Suprapubic skin (tissue), 4 donors: ENCODE results near the gene EIF4E1B. TPM values are rescaled to one million over a fixed set of nuclear protein-coding genes. Genes with fewer than 3 reads are reported as not detected.

Experiments used
- DNase-seq, 2 donors: peaks; one replicate each; pipeline ENCODE4 v3.0.0-alpha.2; 2019; ENCODE audit warnings: low spot score in 2 of 2
- H3K27ac ChIP-seq: fragments of 200-600 bp; sonication (generic); one replicate; pipeline ENCODE4 v1.5.1; 2019
- H3K27me3 ChIP-seq: fragments of 200-600 bp; sonication (generic); one replicate; pipeline ENCODE4 v1.5.1; 2019
- H3K36me3 ChIP-seq: fragments of 200-600 bp; sonication (generic); one replicate; pipeline ENCODE4 v1.5.1; 2019
- H3K4me1 ChIP-seq: fragments of 200-600 bp; sonication (generic); one replicate; pipeline ENCODE4 v1.5.1; 2019
- H3K4me3 ChIP-seq: fragments of 200-600 bp; sonication (generic); one replicate; pipeline ENCODE4 v1.5.1; 2019; ENCODE audit warnings: mild to moderate bottlenecking
- H3K9me3 ChIP-seq: fragments of 200-600 bp; sonication (generic); one replicate; pipeline ENCODE4 v1.5.1; 2019
- EP300 ChIP-seq: sonication (generic); formaldehyde crosslinking; IDR thresholded peaks from one replicate; pipeline ENCODE4 v1.6.1; 2017; ENCODE audit warnings: antibody characterized with exemption
- POLR2A ChIP-seq, 2 donors: fragments of 450-650 bp; IDR thresholded peaks; one replicate each; pipeline ENCODE4 v1.6.1; 2017; ENCODE audit warnings: antibody characterized with exemption in 2 of 2, mild to moderate bottlenecking in 2 of 2, moderate library complexity in 2 of 2
- POLR2AphosphoS5 ChIP-seq, 3 donors: sonication (generic); formaldehyde crosslinking; IDR thresholded peaks; one replicate each; pipeline ENCODE4 v1.6.1; 2017; ENCODE audit warnings: antibody characterized with exemption in 3 of 3
- WGBS: methylation state at CpG from one replicate; pipeline ENCODE4 v1.1.5; 2018; 5-methylcytosine and 5-hydroxymethylcytosine counted together
- total RNA-seq, 4 donors: library from RNA; depleted of rRNA; stranded (reverse); fragments of >200 nt; gene quantifications; one replicate each; pipeline ENCODE4 v1.1.0, GENCODE V29; 2016
- TF ChIP-seq, protein P1 (sequence below), 2 donors: fragments of 200-600 bp in 1 of 2; fragments of 450-650 bp in 1 of 2; sonication (generic) in 1 of 2; IDR thresholded peaks; one replicate each; pipeline ENCODE4 v1.5.1; 2016 to 2019; ENCODE audit warnings: antibody characterized with exemption in 2 of 2, mild to moderate bottlenecking in 1 of 2, moderate library complexity in 1 of 2

EIF4E1B gene
- total RNA-seq, 4 donors from 2014 or later = not detected

DNA sequence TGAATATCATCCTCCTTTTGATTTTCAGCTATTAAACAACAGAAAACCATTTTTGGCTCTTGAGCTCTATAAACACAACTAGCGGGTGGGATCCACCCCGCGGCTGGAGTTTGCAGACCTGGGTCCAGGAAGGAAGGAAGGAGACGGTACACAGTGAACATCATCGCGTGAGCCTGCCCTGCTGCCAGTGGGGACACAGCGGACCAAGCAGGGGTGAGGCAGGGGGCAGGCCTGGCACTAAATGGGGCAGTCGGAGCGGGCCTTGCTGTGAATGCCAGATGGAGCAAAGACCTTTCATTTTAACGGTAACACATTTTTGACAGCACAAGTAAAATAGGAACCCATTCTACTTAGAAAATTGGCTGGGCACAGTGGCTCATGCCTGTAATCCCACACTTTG, 31.2 kb downstream of the EIF4E1B start:
- DNase-seq = no peak
- H3K27ac ChIP-seq = no peak overlapping the region
- H3K4me1 ChIP-seq = peaks cover 9% of the 10 kb centered on the region
- H3K36me3 ChIP-seq = peaks cover 10% of the 10 kb centered on the region
- 71% methylated on average over 10 of the region's 10 CpGs for WGBS
- H3K27me3 ChIP-seq = peaks cover 33% of the 10 kb centered on the region
- H3K4me3 ChIP-seq = no peak overlapping the region
- TF ChIP-seq POLR2A (IDR thresholded peaks at IDR 0.05) (no peak), EP300 (no peak), POLR2AphosphoS5 (IDR thresholded peaks at IDR 0.05) (no peak)
- TF ChIP-seq, protein P1, sequence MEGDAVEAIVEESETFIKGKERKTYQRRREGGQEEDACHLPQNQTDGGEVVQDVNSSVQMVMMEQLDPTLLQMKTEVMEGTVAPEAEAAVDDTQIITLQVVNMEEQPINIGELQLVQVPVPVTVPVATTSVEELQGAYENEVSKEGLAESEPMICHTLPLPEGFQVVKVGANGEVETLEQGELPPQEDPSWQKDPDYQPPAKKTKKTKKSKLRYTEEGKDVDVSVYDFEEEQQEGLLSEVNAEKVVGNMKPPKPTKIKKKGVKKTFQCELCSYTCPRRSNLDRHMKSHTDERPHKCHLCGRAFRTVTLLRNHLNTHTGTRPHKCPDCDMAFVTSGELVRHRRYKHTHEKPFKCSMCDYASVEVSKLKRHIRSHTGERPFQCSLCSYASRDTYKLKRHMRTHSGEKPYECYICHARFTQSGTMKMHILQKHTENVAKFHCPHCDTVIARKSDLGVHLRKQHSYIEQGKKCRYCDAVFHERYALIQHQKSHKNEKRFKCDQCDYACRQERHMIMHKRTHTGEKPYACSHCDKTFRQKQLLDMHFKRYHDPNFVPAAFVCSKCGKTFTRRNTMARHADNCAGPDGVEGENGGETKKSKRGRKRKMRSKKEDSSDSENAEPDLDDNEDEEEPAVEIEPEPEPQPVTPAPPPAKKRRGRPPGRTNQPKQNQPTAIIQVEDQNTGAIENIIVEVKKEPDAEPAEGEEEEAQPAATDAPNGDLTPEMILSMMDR (IDR thresholded peaks at IDR 0.05) = no peak
- H3K9me3 ChIP-seq = no peaks in the 10 kb centered on the region

DNA sequence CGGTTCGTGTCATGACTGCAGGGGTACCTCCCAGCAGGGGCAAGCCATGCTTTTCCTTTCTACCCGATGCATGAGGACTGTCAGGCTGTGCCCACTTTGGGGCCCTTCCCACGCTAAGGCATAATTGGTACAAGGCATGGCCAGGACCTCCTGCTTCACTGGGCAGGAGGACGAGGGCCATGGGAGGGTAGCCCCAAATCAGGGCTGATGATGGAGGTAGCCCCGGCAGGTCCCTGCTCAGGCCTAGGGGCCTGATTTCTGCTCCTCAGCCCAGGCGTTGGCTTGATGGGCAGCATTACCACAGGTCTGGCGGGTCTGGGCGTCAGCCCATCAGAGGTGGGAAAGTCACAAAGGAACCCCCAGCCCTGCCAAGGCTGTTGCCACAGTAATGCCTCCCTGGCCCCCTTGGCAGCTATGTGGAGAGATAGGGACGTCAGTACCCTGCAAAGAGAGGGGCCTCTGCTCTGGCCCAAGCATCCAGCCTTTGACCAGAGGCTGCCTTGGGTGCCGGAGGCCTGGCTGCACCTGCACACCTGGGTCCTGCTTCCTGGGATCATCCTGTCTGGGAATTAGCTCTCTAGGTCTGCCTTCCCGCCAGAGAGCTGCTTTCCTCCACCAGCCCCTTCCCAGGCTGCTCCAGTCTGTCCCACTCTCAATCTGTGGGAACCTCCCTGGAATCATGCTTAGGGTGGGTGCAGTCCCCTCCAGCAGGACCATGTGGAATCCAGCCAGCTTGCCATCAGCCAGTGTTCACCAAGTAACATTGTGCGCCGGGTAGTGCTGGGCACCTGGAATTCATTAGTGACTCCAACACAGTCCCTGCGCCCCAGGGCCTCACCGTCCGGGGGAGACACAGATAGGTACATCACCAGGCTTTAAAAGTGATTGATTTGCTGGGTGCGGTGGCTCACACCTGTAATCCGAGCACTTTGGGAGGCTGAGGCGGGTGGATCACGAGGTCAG, 32.2 kb downstream of the EIF4E1B start:
- WGBS = 72% methylated on average over 20 of the region's 21 CpGs

DNA sequence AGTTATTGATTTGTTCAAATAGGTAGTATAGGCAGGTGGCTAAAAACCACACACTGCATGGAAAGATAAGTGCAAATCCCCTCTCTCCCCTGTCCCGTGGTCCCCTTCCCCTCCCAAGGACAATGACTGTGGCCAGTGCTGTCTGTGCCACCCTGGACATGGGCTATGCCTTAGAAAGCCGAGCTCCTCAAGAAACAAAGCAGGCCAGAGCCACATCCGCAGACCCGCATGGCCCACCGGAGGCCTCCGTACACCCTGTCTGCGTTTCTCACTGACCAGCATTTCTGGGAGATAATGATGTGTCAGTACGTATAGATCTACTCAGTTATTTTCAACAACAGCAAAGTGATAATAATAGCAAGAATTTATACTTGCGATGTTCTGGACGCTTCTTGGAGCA, 33.1 kb downstream of the EIF4E1B start:
- no peak overlapping the region for H3K4me3 ChIP-seq
- H3K36me3 ChIP-seq = no peaks in the 10 kb centered on the region
- no peak for DNase-seq
- H3K27ac ChIP-seq = no peak overlapping the region
- H3K4me1 ChIP-seq = peaks cover 4% of the 10 kb centered on the region
- peaks cover 33% of the 10 kb centered on the region for H3K27me3 ChIP-seq
- WGBS = 87% methylated on average over 10 of the region's 10 CpGs
- no peak for TF ChIP-seq POLR2A (IDR thresholded peaks at IDR 0.05)
- no peak for TF ChIP-seq POLR2AphosphoS5 (IDR thresholded peaks at IDR 0.05)
- no peak for TF ChIP-seq EP300
- TF ChIP-seq, protein P1 (IDR thresholded peaks at IDR 0.05) = no peak
- H3K9me3 ChIP-seq = no peaks in the 10 kb centered on the region

More for the DNA sequence above, 32.2 kb downstream of the EIF4E1B start:
- H3K27ac ChIP-seq = no peak overlapping the region
- H3K36me3 ChIP-seq = peaks cover 2% of the 10 kb centered on the region
- TF ChIP-seq, protein P1 (IDR thresholded peaks at IDR 0.05) = no peak
- TF ChIP-seq POLR2AphosphoS5 (IDR thresholded peaks at IDR 0.05) = no peak
- no peak for TF ChIP-seq POLR2A (IDR thresholded peaks at IDR 0.05)
- no peak for TF ChIP-seq EP300
- H3K9me3 ChIP-seq = no peaks in the 10 kb centered on the region
- no peak overlapping the region for H3K4me3 ChIP-seq
- DNase-seq = no peak
- H3K27me3 ChIP-seq = peaks cover 33% of the 10 kb centered on the region
- peaks cover 9% of the 10 kb centered on the region for H3K4me1 ChIP-seq

DNA sequence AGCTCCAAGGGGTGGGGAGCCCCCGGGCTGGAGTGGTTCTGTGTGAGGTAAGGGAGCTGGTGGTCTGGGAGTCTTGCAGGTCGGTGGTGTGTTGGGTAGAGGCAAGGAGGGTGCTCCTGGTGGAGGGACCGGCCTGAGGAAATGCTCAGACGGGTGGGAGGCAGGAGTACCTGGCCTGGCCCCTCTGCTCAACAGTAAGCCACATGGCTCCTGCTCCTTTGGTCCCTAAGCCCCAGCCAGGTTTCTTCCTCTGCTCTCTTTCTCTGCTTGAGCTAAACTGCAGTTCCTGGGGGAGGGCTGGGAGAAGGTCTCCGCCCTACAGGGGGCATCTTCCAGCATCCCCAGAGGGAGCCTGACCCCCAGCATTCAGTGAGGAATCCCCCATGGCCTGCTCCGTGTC, 34.0 kb downstream of the EIF4E1B start:
- Histone ChIP-seq H3K4me3 (no peak overlapping the region), H3K4me1 (no peaks in the 10 kb centered on the region), H3K9me3 (no peaks in the 10 kb centered on the region), H3K27me3 (peaks cover 33% of the 10 kb centered on the region), H3K36me3 (no peaks in the 10 kb centered on the region), H3K27ac (no peak overlapping the region)
- 36% methylated on average over 4 of the region's 6 CpGs for WGBS
- TF ChIP-seq POLR2A (IDR thresholded peaks at IDR 0.05) = no peak
- no peak for TF ChIP-seq POLR2AphosphoS5 (IDR thresholded peaks at IDR 0.05)
- no peak for TF ChIP-seq EP300
- TF ChIP-seq, protein P1 (IDR thresholded peaks at IDR 0.05) = no peak
- no peak for DNase-seq

DNA sequence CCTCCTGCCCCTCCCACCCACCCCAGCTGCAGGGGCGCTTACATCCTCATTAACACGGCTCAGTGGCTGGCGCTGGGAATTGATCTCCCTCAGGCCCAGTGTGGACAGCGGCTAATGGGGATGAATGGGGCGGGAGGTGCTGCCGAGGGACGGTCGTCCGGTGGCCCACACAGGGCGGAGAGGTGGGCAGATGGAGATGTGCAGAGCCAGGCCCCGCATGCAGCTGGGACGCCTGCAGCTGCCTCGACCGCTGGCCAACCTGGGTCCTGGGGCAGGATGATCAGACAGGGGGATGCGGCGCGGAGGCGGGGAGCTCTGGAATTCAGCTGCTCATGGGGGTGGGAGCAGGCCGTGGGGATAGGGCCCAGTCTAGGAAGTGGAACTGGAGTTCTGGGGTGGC, 34.4 kb downstream of the EIF4E1B start:
- peaks cover 35% of the 10 kb centered on the region for H3K27me3 ChIP-seq
- no peak for DNase-seq
- H3K9me3 ChIP-seq = no peaks in the 10 kb centered on the region
- no peak overlapping the region for H3K27ac ChIP-seq
- no peaks in the 10 kb centered on the region for H3K36me3 ChIP-seq
- no peaks in the 10 kb centered on the region for H3K4me1 ChIP-seq
- H3K4me3 ChIP-seq = no peak overlapping the region
- 46% methylated on average over 12 of the region's 19 CpGs for WGBS
- TF ChIP-seq POLR2A (IDR thresholded peaks at IDR 0.05) (no peak), EP300 (no peak), POLR2AphosphoS5 (IDR thresholded peaks at IDR 0.05) (no peak)
